SJSA1 (cell line): ENCODE results near the gene CLIP1. TPM values are rescaled to one million over a fixed set of nuclear protein-coding genes. Genes with fewer than 3 reads are reported as not detected.
"Not testable (repeated sequence)": the region's sequence is repeated elsewhere in the genome, so short reads cannot be mapped to it uniquely, and the experiment has no call there.

Experiments used
- DNase-seq, 2 experiments: peaks; one replicate each; pipeline ENCODE4 v3.0.0-alpha.2; 2015 to 2020; ENCODE audit warnings: low spot score in 2 of 2, low read depth in 1 of 2
- H3K27ac ChIP-seq: fragments of 250-450 bp; sonication (Bioruptor Pico); 2 replicates; pipeline ENCODE4 v1.5.1; 2020; ENCODE audit warnings: mild to moderate bottlenecking, moderate library complexity
- H3K27me3 ChIP-seq: fragments of 250-450 bp; sonication (Bioruptor Pico); replicated peaks from 2 replicates; pipeline ENCODE4 v1.5.1; 2020; ENCODE audit warnings: mild to moderate bottlenecking, moderate library complexity
- H3K36me3 ChIP-seq: fragments of 250-450 bp; sonication (Bioruptor Pico); 2 replicates; pipeline ENCODE4 v1.5.1; 2020; ENCODE audit warnings: mild to moderate bottlenecking
- H3K4me1 ChIP-seq: fragments of 250-450 bp; sonication (Bioruptor Pico); replicated peaks from 2 replicates; pipeline ENCODE4 v1.6.1; 2021; ENCODE audit warnings: mild to moderate bottlenecking
- H3K4me3 ChIP-seq: fragments of 250-450 bp; sonication (Bioruptor Pico); 2 replicates; pipeline ENCODE4 v1.5.1; 2020; ENCODE audit warnings: mild to moderate bottlenecking
- H3K9me3 ChIP-seq: fragments of 250-450 bp; sonication (Bioruptor Pico); replicated peaks from 2 replicates; pipeline ENCODE4 v1.5.1; 2020; ENCODE audit warnings: mild to moderate bottlenecking
- total RNA-seq: library from RNA; depleted of rRNA; stranded (reverse); fragments of >200 nt; shearing (Covaris generic); gene quantifications from 2 replicates; pipeline ENCODE4 v1.2.3, GENCODE V29; 2014

CLIP1 gene
- total RNA-seq, 1 experiment from 2014 or later = 41.3 TPM

GRCh38 chr12:122291431-122291830, 131.0 kb downstream of the CLIP1 start:
- Histone ChIP-seq H3K27ac (no peak overlapping the region), H3K9me3 (no peaks in the 10 kb centered on the region), H3K36me3 (peaks cover 13% of the 10 kb centered on the region), H3K4me1 (no peaks in the 10 kb centered on the region), H3K4me3 (no peak overlapping the region), H3K27me3 (no peaks in the 10 kb centered on the region)
- no peak for DNase-seq

DNA sequence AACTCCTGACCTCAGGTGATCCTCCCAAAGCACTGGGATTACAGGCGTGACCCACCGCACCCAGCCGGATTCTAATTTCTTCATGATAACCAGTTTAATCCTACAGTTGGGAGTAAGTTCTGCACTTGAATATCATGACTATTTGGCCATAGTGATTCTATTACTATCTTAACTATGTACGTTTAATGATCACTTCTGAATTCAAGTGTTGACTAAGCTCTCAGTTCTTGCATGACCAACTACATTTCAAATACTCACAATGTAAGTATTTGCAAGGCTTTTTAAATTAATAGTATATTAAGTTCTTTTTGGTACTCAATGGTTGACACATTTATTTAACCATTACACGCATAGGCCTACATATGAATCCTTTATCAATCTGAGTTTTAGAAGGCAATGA, 138.8 kb downstream of the CLIP1 start:
- peaks cover 22% of the 10 kb centered on the region for H3K4me1 ChIP-seq

GRCh38 chr12:122282061-122282460, 140.4 kb downstream of the CLIP1 start:
- H3K4me3 ChIP-seq = no peak overlapping the region
- H3K27ac ChIP-seq = peak overlapping the region; percentile 36
- H3K36me3 ChIP-seq = peaks cover 28% of the 10 kb centered on the region
- H3K4me1 ChIP-seq = peaks cover 22% of the 10 kb centered on the region
- no peaks in the 10 kb centered on the region for H3K27me3 ChIP-seq
- no peaks in the 10 kb centered on the region for H3K9me3 ChIP-seq
- peak in 1 of 2 experiments; percentile 80 for DNase-seq

More for the DNA sequence above, 138.8 kb downstream of the CLIP1 start:
- Histone ChIP-seq H3K36me3 (peaks cover 17% of the 10 kb centered on the region), H3K27ac (no peak overlapping the region), H3K4me3 (no peak overlapping the region), H3K9me3 (no peaks in the 10 kb centered on the region), H3K27me3 (no peaks in the 10 kb centered on the region)
- no peak for DNase-seq

DNA sequence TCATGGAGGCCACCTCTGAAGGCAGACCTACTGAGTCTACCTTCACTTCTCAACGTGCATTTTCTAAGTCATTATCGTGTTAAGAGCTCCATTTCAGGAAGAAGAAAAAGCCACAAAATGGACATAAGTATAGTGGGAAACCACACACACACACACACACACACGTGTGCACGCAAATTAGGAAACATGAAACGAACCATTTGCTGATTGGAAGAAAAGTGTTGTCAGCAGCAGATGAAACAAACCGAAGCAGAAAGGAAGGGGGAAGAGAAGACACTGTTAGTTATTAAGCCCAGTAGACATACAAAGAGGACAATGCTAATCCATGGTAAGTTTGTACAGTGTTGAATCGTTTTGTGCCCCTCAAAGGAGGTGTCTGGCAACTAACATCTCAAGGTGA, 146.2 kb downstream of the CLIP1 start:
- Histone ChIP-seq H3K4me3 (no peak overlapping the region), H3K4me1 (no peaks in the 10 kb centered on the region), H3K9me3 (no peaks in the 10 kb centered on the region), H3K27ac (no peak overlapping the region), H3K27me3 (no peaks in the 10 kb centered on the region), H3K36me3 (peaks cover 55% of the 10 kb centered on the region)
- DNase-seq = no peak

GRCh38 chr12:122275459-122275858, 147.0 kb downstream of the CLIP1 start:
- no peak overlapping the region for H3K27ac ChIP-seq

GRCh38 chr12:122266230-122266901, 156.1 kb downstream of the CLIP1 start, which contains the start of gene VPS33A:
TSS of gene VPS33A (minus strand) at chr12:122266494. CDS start at chr12:122266408, 86 bp downstream.
- Histone ChIP-seq H3K9me3 (no peaks in the 10 kb centered on the region), H3K36me3 (peaks cover 10% of the 10 kb centered on the region), H3K27me3 (no peaks in the 10 kb centered on the region), H3K4me1 (no peaks in the 10 kb centered on the region), H3K4me3 (peak within 1 kb of the TSS; percentile 69), H3K27ac (peak within 1 kb of the TSS; percentile 65)
- peak; percentile 91 to 97 for DNase-seq

More at GRCh38 chr12:122275459-122275858, 147.0 kb downstream of the CLIP1 start:
- DNase-seq = no peak
- no peaks in the 10 kb centered on the region for H3K4me1 ChIP-seq
- no peaks in the 10 kb centered on the region for H3K9me3 ChIP-seq
- H3K36me3 ChIP-seq = peaks cover 48% of the 10 kb centered on the region
- no peaks in the 10 kb centered on the region for H3K27me3 ChIP-seq
- no peak overlapping the region for H3K4me3 ChIP-seq

DNA sequence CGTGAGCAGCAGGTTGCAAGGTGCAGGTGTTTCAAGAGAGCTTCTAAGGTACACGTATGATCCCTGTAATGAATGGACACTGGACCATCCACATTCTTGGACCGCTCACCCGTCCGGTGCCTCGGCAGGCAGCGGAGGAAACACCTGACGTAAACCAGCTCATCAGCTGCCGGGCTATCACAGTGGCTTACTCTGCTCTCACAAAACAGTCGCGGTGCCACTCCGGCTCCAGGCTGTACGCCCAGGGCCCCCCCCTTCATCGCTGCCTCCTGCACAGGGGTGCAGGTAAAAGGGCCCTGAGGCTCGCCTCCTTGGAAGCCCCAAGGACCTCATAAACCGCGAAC, 156.6 kb downstream of the CLIP1 start:
- Histone ChIP-seq H3K27ac (peak overlapping the region; percentile 65), H3K4me3 (peak overlapping the region; percentile 69), H3K36me3 (peaks cover 15% of the 10 kb centered on the region), H3K4me1 (no peaks in the 10 kb centered on the region), H3K9me3 (no peaks in the 10 kb centered on the region), H3K27me3 (no peaks in the 10 kb centered on the region)
- DNase-seq = no peak

DNA sequence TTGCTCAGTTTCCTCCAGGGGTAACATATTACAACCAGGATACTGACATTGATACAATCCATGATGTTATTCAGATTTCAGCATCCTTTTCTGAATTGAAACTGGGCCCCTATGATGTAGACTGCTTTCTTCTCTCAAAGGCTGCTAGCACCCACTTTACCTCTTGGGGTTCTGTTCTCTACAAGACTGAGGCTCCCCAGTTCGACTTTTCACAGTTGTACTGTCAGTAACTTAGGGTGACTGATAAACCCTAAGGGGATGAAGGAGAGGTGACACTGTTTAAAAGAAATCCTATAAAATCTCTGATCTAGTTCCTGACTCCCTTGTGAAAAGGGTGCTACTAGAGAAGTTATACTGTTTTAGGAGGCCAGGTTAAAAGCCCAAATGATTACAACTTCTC, 157.0 kb downstream of the CLIP1 start:
- DNase-seq = no peak
- no peaks in the 10 kb centered on the region for H3K4me1 ChIP-seq
- no peaks in the 10 kb centered on the region for H3K9me3 ChIP-seq
- H3K27ac ChIP-seq = no peak overlapping the region
- peak overlapping the region; percentile 69 for H3K4me3 ChIP-seq
- peaks cover 17% of the 10 kb centered on the region for H3K36me3 ChIP-seq
- H3K27me3 ChIP-seq = no peaks in the 10 kb centered on the region

GRCh38 chr12:122260735-122261134, 161.7 kb downstream of the CLIP1 start:
- not testable (repeated sequence) for H3K4me1 ChIP-seq

DNA sequence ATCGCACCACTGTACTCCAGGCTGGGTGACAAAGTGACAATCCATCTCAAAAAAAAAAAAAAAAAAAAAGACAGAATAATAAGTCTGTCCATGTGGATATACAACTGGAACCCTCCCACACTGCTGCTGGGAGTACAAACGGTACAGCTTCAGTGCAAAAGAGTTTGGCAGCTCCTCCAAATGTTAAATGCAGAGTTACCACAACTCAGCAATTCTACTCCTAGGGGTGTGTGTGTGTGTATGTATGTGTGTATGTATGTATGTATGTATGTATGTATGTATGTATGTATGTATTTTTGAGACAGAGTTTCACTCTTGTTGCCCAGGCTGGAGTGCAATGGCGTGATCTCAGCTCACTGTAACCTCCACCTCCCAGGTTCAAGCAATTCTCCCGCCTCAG, 163.5 kb downstream of the CLIP1 start:
- not testable (repeated sequence) for H3K27me3 ChIP-seq, DNase-seq, H3K4me3 ChIP-seq, H3K27ac ChIP-seq, H3K9me3 ChIP-seq, H3K4me1 ChIP-seq
- peaks cover 32% of the 10 kb centered on the region for H3K36me3 ChIP-seq

More at GRCh38 chr12:122260735-122261134, 161.7 kb downstream of the CLIP1 start:
- not testable (repeated sequence) for H3K9me3 ChIP-seq, H3K27ac ChIP-seq, DNase-seq, H3K4me3 ChIP-seq, H3K27me3 ChIP-seq
- H3K36me3 ChIP-seq = peaks cover 32% of the 10 kb centered on the region

GRCh38 chr12:122258462-122258861, 164.0 kb downstream of the CLIP1 start:
- not testable (repeated sequence) for H3K27me3 ChIP-seq, H3K27ac ChIP-seq, H3K4me3 ChIP-seq, H3K9me3 ChIP-seq, DNase-seq, H3K4me1 ChIP-seq
- peaks cover 29% of the 10 kb centered on the region for H3K36me3 ChIP-seq

DNA sequence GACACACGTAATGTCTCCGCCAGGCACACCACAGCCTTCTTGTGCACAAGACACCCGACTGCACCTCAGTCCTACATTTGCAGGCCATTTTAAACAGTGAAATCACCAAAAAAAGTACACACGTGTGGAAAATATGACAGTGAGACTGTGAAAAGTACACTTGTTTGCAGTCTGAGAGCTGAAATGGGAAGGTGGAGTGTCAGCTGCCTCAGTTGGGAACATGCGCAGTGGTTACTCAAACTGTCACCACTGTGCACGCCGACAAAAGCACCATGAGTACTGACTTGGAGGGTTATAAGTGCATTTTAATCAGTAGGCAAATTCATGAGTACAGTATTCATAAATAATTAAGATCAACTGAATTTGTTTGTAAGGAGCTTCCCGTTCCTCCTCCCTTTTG, 171.9 kb downstream of the CLIP1 start:
- Histone ChIP-seq H3K4me3 (no peak overlapping the region), H3K27me3 (no peaks in the 10 kb centered on the region), H3K36me3 (peaks cover 8% of the 10 kb centered on the region), H3K27ac (no peak overlapping the region), H3K4me1 (no peaks in the 10 kb centered on the region), H3K9me3 (no peaks in the 10 kb centered on the region)
- DNase-seq = no peak

DNA sequence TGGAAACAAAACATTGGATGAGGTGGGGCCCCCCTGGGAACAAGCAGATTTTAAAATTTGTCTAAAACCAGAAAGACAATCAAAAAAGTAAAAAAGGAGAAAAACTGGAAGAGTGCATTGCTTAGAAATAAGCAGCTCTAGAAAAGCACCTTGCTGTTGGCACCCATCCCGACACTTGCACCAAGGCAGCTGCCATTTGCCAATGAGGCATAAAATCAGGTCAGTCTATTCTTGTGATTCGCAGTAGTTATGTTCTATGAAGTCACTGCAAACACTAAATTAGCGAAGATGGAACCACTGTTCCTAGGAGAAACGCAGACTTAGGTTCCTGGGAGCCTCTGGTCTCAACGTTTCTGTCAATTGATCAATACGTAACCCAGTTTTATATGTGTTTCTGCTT, 172.4 kb downstream of the CLIP1 start:
- Histone ChIP-seq H3K27me3 (no peaks in the 10 kb centered on the region), H3K4me1 (no peaks in the 10 kb centered on the region), H3K4me3 (no peak overlapping the region), H3K36me3 (peaks cover 8% of the 10 kb centered on the region), H3K27ac (no peak overlapping the region), H3K9me3 (no peaks in the 10 kb centered on the region)
- no peak for DNase-seq

DNA sequence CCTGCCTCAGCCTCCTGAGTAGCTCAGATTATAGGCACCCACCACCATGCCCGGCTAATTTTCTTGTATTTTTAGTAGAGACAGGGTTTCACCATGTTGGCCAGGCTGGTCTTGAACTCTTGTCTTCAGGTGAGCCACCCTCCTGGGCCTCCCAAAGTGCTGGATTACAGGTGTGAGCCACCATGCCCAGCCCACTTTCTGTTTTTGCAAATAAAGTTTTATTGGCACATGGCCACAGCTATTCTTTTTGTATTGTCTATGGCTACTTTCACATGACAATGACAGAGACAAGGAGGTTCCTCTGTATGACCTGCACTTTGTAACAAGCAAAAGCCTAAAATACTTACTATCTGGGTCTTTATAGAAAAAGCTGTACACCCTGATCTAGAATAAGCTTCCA, 176.9 kb downstream of the CLIP1 start:
- no peak for DNase-seq
- Histone ChIP-seq H3K9me3 (no peaks in the 10 kb centered on the region), H3K4me3 (no peak overlapping the region), H3K4me1 (no peaks in the 10 kb centered on the region), H3K36me3 (peaks cover 8% of the 10 kb centered on the region), H3K27ac (no peak overlapping the region), H3K27me3 (no peaks in the 10 kb centered on the region)
